Inflammatory macrophage treated with lipopolysaccharide for 1 hour (primary cell): ENCODE measurements around the gene BMP8B.
A peak's percentile ranks its signal among the peaks of the same experiment; 100 is the strongest.
"Not testable (repeated sequence)": the region's sequence is repeated elsewhere in the genome, so short reads cannot be mapped to it uniquely, and the experiment has no call there.

Source experiments
- DNase-seq, 2 donors: peaks; one replicate each; pipeline ENCODE4 v3.0.0-alpha.2; 2020 to 2022

The BMP8B gene

DNA sequence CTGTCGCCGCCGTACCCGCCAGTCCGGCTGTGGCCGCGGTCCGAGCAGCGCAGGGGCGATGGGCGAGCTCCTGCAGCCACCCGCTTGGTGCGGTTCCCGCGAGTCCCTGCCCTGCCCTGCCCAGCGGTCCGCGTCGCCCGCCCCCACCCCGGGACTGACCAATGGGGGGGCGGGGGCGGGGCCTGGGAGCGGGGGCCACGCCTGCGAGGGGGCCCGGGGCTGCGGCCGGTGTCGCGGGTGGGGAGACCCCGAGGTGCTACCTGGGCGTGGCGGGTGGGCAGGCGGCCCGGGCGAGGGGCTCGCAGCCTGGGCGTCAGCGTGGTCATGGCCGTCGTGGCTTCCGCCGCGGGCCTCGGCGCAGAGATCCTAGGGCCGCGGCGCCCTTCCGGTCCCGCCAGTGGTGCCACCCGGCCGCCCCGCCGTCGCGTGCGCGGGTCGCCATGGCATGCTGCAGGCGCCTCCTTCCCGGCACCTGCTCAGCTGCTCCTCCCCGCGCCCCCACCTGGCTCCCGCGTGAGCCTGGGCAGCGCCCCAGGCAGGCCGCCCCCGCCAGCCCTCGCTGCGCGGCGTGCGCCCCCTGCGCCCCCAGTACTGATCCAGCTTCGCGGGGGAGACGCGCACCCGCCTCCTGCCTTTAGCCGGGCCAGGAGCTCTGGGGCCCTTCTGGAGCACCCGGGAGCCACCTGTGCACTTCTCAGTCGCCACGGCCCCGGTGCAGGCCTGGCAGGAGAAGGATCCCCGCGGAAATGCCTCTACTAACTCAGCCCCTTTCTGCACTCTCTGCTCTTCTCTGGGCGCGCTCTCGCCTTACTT, at the start of gene BMP8B:
TSS of gene BMP8B (minus strand) at position 108 of the 813 bp plus-strand sequence. CDS start 380 bp downstream, outside the sequence.
- DNase-seq = peak; percentile 63 to 74

DNA sequence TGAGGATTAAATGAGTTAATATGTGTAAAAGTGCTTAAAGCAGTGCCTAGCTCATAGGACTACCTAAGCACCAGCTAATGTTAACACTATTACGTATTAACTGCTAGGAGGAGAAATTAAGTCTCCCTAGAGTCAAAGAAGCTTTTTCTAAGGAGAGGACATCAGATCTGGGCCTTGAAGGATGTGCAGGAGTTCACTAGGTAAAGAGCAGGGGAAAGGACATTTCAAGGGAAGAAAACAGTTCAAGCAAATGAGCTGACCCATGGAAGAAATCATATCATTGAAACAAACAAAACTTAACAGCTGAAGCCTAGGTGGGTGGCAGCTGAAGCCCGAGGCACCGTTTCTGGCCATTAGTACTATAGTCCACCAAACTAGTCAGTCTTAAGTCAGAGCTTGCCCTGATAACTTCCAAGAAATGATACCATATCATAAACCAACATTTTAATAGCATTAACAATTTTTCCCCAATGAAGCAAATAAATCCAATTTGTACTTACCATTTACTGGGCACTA, 48.0 kb upstream of the BMP8B start:
- no peak for DNase-seq

GRCh38 chr1:39835935-39836594, 47.4 kb upstream of the BMP8B start:
- DNase-seq = no peak

DNA sequence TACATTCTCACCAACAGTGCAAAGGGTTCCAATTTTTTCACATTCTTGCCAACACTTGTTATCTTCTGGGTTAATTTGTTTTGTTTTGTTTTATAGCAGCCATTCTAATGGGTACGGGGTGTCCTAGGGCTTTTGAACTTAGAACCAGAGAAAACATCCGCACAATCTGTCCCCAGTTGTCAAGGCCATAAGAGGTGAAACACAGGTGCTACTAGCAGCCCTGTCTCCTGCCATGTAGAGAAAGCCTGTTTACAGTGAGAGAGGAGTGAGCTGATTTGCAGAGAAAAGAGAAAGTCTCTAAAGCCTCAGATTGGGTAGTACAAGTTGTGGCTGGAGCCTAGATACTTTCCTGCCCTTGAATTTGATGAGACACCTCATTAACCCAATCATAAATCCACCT, 46.4 kb upstream of the BMP8B start:
- no peak for DNase-seq

- peak; percentile 85 for DNase-seq
Observed at GRCh38 chr1:39833621-39834385, 45.1 kb upstream of the BMP8B start.

- DNase-seq = no peak
Observed at GRCh38 chr1:39833121-39833520, 44.5 kb upstream of the BMP8B start.

DNA sequence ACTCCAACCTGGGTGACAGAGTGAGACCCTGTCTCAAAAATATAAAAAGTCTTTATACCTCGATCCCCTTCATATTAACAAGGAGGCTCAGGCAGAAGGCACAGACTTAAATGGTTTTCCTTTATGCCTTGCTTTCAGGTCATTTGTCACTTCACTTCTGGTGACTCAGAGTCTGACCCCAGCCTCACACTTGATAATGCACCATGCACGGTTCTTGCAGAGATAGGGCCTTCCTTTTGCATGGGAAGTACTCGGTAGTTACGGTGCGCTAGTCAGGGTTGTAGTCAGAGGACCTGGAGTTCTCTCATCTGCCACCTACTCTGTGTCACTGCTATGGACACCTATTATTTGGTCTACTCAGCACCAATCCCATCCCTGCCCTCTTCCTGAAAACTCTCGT, 43.6 kb upstream of the BMP8B start:
- DNase-seq = no peak

- no peak for DNase-seq
Observed at GRCh38 chr1:39829791-39830533, 41.3 kb upstream of the BMP8B start.

GRCh38 chr1:39828734-39829133, 40.1 kb upstream of the BMP8B start:
- no peak for DNase-seq

GRCh38 chr1:39828255-39828654, 39.6 kb upstream of the BMP8B start:
- not testable (repeated sequence) for DNase-seq

- DNase-seq = no peak
Observed at GRCh38 chr1:39827201-39827600, 38.5 kb upstream of the BMP8B start.

- DNase-seq = no peak
Observed at GRCh38 chr1:39826583-39826982, 37.9 kb upstream of the BMP8B start.

DNA sequence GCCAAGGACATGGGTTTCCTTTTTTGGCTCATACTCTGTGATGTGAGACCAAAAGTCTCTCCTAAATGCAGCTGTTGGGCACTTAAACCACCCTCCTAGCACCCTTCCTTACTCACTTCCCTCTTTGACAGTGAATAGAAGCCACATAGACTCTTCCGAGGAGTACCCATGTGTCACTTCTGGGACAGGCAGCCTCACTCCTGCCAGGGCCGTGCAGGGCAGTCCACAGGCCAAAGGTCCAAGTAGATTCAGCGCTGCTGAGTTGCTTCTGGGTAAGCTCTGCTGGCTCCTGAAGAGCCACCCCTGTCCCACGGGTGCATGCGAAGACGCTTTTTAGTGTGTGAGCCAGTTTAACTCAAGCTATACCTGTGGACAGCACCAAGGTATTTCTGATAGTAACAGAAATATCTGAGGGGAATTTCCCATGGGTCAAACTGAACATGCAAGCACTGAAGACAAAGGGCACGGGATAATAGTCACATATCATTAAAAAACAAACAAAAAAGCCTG, 36.8 kb upstream of the BMP8B start:
- DNase-seq = peak; percentile 6 to 23

DNA sequence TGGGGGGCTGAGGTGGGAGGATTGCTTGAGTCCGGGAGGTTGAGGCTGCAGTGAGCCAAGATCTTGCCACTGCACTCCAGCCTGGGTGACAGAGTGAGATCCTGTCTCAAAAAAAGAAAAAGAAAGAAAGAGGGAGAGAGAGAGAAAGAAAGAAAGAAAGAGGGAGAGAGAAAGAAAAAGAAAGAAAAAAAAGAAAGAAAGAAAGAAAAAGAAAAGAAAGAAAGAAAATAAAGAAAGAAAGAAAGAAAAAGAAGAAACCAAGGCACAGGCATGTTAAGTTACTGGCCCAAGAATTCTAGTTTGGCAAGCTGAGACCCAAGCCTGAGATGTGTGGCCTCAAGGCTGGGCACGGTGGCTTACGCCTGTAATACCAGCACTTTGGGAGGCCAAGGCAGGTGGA, 34.8 kb upstream of the BMP8B start:
- not testable (repeated sequence) for DNase-seq

DNA sequence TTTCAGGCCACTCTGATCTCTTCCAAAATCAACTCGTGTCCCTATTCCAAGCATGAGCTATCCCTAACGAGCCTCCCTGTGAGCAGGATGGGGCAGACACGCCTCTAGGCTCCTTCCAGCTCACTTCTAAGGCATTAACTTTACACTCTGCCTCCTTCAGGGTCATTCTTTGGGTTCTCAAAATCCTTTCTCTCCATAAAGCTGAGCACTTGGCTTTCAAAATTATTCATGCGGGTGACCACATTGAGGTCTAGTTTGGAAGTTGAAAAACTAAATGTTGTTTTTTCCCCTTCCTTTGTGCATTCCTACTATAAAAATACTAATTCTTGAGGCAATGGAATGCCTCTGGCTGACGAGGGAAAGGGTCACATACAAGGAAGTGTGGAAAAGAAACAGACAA, 33.5 kb upstream of the BMP8B start:
- DNase-seq = no peak

- no peak for DNase-seq
Observed at GRCh38 chr1:39819091-39819812, 30.6 kb upstream of the BMP8B start.

- no peak for DNase-seq
Observed at GRCh38 chr1:39818482-39818881, 29.8 kb upstream of the BMP8B start.

GRCh38 chr1:39817091-39817932, 28.6 kb upstream of the BMP8B start:
- peak; percentile 75 to 81 for DNase-seq

GRCh38 chr1:39816415-39817090, 27.9 kb upstream of the BMP8B start:
- DNase-seq = peak; percentile 81 to 89

DNA sequence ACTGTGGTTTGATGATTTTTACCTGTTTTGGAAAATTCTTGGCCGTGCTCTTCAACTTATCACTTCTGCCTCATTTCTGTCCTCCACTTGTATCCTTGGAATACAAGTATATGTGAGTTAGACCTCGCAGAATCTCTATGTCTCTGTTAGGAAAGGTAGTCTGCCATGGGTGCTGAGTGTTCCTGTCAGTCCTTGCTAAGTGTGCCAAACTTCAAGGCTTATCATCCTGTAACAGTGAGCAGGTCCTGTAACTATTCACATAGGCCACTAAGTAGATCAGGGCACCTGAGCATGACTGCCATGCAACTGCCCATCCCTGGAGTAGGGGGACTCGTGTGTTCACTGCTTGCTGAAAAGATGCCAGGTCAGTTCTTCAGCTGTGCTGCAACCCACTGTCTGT, 24.2 kb upstream of the BMP8B start:
- DNase-seq = no peak
